DOHH2 (cell line): ENCODE measurements around the gene HNRNPA0.

Source experiments
- CTCF ChIP-seq: fragments of 200-600 bp; sonication (generic); IDR thresholded peaks from one replicate; pipeline ENCODE4 v1.5.1; 2014; ENCODE audit warnings: antibody characterized with exemption, mild to moderate bottlenecking, low read depth, low read length; ENCODE audit not compliant: poor library complexity, severe bottlenecking
- EZH2phosphoT487 ChIP-seq: fragments of 200-600 bp; sonication (generic); IDR thresholded peaks from 2 replicates; pipeline ENCODE4 v1.6.1; 2017; ENCODE audit warnings: borderline replicate concordance, mild to moderate bottlenecking, antibody characterized with exemption, low read length, moderate library complexity, mixed read lengths

- TF ChIP-seq CTCF (no peak), EZH2phosphoT487 (no peak)
These were observed 39.2 kb downstream of the HNRNPA0 start for GRCh38 chr5:137714946-137715345.
